Measurements from ENCODE around the gene ABCA3.

Gene ABCA3

GRCh38 chr16:2333772-2334379 is 6.7 kb downstream of the ABCA3 start:
- no peaks in the 10 kb centered on the region for H3K9me3 Mint-ChIP-seq (ENCODE audit: low read depth)
- H3K27me3 Mint-ChIP-seq = peaks cover 2% of the 10 kb centered on the region
- no peak overlapping the region for H3K4me3 Mint-ChIP-seq
- H3K36me3 Mint-ChIP-seq = no peaks in the 10 kb centered on the region
- H3K4me1 Mint-ChIP-seq (ENCODE audit: low read depth) = peaks cover 2% of the 10 kb centered on the region
- no peak overlapping the region for H3K27ac Mint-ChIP-seq

GRCh38 chr16:2333231-2333630 is 7.3 kb downstream of the ABCA3 start:
- H3K9me3 Mint-ChIP-seq (ENCODE audit: low read depth) = no peaks in the 10 kb centered on the region
- H3K36me3 Mint-ChIP-seq = no peaks in the 10 kb centered on the region
- H3K27me3 Mint-ChIP-seq = peaks cover 2% of the 10 kb centered on the region
- no peak overlapping the region for H3K4me3 Mint-ChIP-seq
- peaks cover 2% of the 10 kb centered on the region for H3K4me1 Mint-ChIP-seq (ENCODE audit: low read depth)
- H3K27ac Mint-ChIP-seq = no peak overlapping the region

GRCh38 chr16:2331931-2332267 is 8.6 kb downstream of the ABCA3 start:
- no peak overlapping the region for H3K4me3 Mint-ChIP-seq
- peaks cover 2% of the 10 kb centered on the region for H3K27me3 Mint-ChIP-seq
- no peaks in the 10 kb centered on the region for H3K4me1 Mint-ChIP-seq (ENCODE audit: low read depth)
- H3K36me3 Mint-ChIP-seq = no peaks in the 10 kb centered on the region
- H3K9me3 Mint-ChIP-seq (ENCODE audit: low read depth) = no peaks in the 10 kb centered on the region
- no peak overlapping the region for H3K27ac Mint-ChIP-seq

GRCh38 chr16:2331199-2331930 is 9.2 kb downstream of the ABCA3 start:
- no peaks in the 10 kb centered on the region for H3K4me1 Mint-ChIP-seq (ENCODE audit: low read depth)
- no peaks in the 10 kb centered on the region for H3K9me3 Mint-ChIP-seq (ENCODE audit: low read depth)
- peaks cover 2% of the 10 kb centered on the region for H3K27me3 Mint-ChIP-seq
- no peaks in the 10 kb centered on the region for H3K36me3 Mint-ChIP-seq
- no peak overlapping the region for H3K4me3 Mint-ChIP-seq
- no peak overlapping the region for H3K27ac Mint-ChIP-seq

- Mint-ChIP-seq H3K27ac (no peak overlapping the region), H3K36me3 (no peaks in the 10 kb centered on the region), H3K4me1 (ENCODE audit: low read depth) (no peaks in the 10 kb centered on the region), H3K27me3 (peaks cover 2% of the 10 kb centered on the region), H3K4me3 (no peak overlapping the region), H3K9me3 (ENCODE audit: low read depth) (no peaks in the 10 kb centered on the region)
These were observed 11.0 kb downstream of the ABCA3 start for GRCh38 chr16:2329532-2329931.

- no peaks in the 10 kb centered on the region for H3K4me1 Mint-ChIP-seq (ENCODE audit: low read depth)
- H3K36me3 Mint-ChIP-seq = no peaks in the 10 kb centered on the region
- H3K27ac Mint-ChIP-seq = no peak overlapping the region
- no peaks in the 10 kb centered on the region for H3K9me3 Mint-ChIP-seq (ENCODE audit: low read depth)
- peaks cover 2% of the 10 kb centered on the region for H3K27me3 Mint-ChIP-seq
- H3K4me3 Mint-ChIP-seq = no peak overlapping the region
These were observed 12.1 kb downstream of the ABCA3 start for GRCh38 chr16:2328428-2328827.

GRCh38 chr16:2326191-2326590 is 14.3 kb downstream of the ABCA3 start:
- no peaks in the 10 kb centered on the region for H3K27me3 Mint-ChIP-seq
- H3K4me1 Mint-ChIP-seq (ENCODE audit: low read depth) = no peaks in the 10 kb centered on the region
- no peak overlapping the region for H3K4me3 Mint-ChIP-seq
- H3K27ac Mint-ChIP-seq = no peak overlapping the region
- no peaks in the 10 kb centered on the region for H3K9me3 Mint-ChIP-seq (ENCODE audit: low read depth)
- H3K36me3 Mint-ChIP-seq = no peaks in the 10 kb centered on the region

GRCh38 chr16:2325791-2326190 is 14.7 kb downstream of the ABCA3 start:
- H3K4me1 Mint-ChIP-seq (ENCODE audit: low read depth) = no peaks in the 10 kb centered on the region
- no peak overlapping the region for H3K27ac Mint-ChIP-seq
- H3K9me3 Mint-ChIP-seq (ENCODE audit: low read depth) = no peaks in the 10 kb centered on the region
- no peaks in the 10 kb centered on the region for H3K27me3 Mint-ChIP-seq
- H3K4me3 Mint-ChIP-seq = no peak overlapping the region
- H3K36me3 Mint-ChIP-seq = no peaks in the 10 kb centered on the region

- Mint-ChIP-seq H3K9me3 (ENCODE audit: low read depth) (no peaks in the 10 kb centered on the region), H3K4me1 (ENCODE audit: low read depth) (no peaks in the 10 kb centered on the region), H3K4me3 (no peak overlapping the region), H3K27ac (no peak overlapping the region), H3K27me3 (no peaks in the 10 kb centered on the region), H3K36me3 (no peaks in the 10 kb centered on the region)
These were observed 15.3 kb downstream of the ABCA3 start for GRCh38 chr16:2325181-2325580.

GRCh38 chr16:2324296-2324859 is 16.1 kb downstream of the ABCA3 start:
- H3K4me3 Mint-ChIP-seq = no peak overlapping the region
- H3K4me1 Mint-ChIP-seq (ENCODE audit: low read depth) = no peaks in the 10 kb centered on the region
- no peaks in the 10 kb centered on the region for H3K9me3 Mint-ChIP-seq (ENCODE audit: low read depth)
- H3K27me3 Mint-ChIP-seq = no peaks in the 10 kb centered on the region
- H3K27ac Mint-ChIP-seq = no peak overlapping the region
- H3K36me3 Mint-ChIP-seq = no peaks in the 10 kb centered on the region

GRCh38 chr16:2323701-2324100 is 16.8 kb downstream of the ABCA3 start:
- H3K4me1 Mint-ChIP-seq (ENCODE audit: low read depth) = no peaks in the 10 kb centered on the region
- no peaks in the 10 kb centered on the region for H3K9me3 Mint-ChIP-seq (ENCODE audit: low read depth)
- no peaks in the 10 kb centered on the region for H3K27me3 Mint-ChIP-seq
- H3K4me3 Mint-ChIP-seq = no peak overlapping the region
- no peaks in the 10 kb centered on the region for H3K36me3 Mint-ChIP-seq
- H3K27ac Mint-ChIP-seq = no peak overlapping the region

- no peaks in the 10 kb centered on the region for H3K9me3 Mint-ChIP-seq (ENCODE audit: low read depth)
- H3K4me1 Mint-ChIP-seq (ENCODE audit: low read depth) = no peaks in the 10 kb centered on the region
- H3K27ac Mint-ChIP-seq = no peak overlapping the region
- H3K36me3 Mint-ChIP-seq = peaks cover 2% of the 10 kb centered on the region
- H3K27me3 Mint-ChIP-seq = no peaks in the 10 kb centered on the region
- H3K4me3 Mint-ChIP-seq = no peak overlapping the region
These were observed 20.9 kb downstream of the ABCA3 start for GRCh38 chr16:2319606-2320005.

GRCh38 chr16:2317231-2318020 is 23.1 kb downstream of the ABCA3 start:
- Mint-ChIP-seq H3K36me3 (peaks cover 4% of the 10 kb centered on the region), H3K4me1 (ENCODE audit: low read depth) (no peaks in the 10 kb centered on the region), H3K9me3 (ENCODE audit: low read depth) (no peaks in the 10 kb centered on the region), H3K4me3 (no peak overlapping the region), H3K27ac (no peak overlapping the region), H3K27me3 (no peaks in the 10 kb centered on the region)

GRCh38 chr16:2308089-2308962 is 32.2 kb downstream of the ABCA3 start:
- Mint-ChIP-seq H3K27ac (no peak overlapping the region), H3K4me1 (ENCODE audit: low read depth) (no peaks in the 10 kb centered on the region), H3K9me3 (ENCODE audit: low read depth) (no peaks in the 10 kb centered on the region), H3K4me3 (no peak overlapping the region), H3K27me3 (no peaks in the 10 kb centered on the region), H3K36me3 (peaks cover 2% of the 10 kb centered on the region)

GRCh38 chr16:2299915-2300192 is 40.7 kb downstream of the ABCA3 start:
- H3K4me1 Mint-ChIP-seq (ENCODE audit: low read depth) = no peaks in the 10 kb centered on the region

More at GRCh38 chr16:2299915-2300192, 40.7 kb downstream of the ABCA3 start:
- Mint-ChIP-seq H3K9me3 (ENCODE audit: low read depth) (no peaks in the 10 kb centered on the region), H3K27me3 (no peaks in the 10 kb centered on the region), H3K27ac (no peak overlapping the region), H3K4me3 (no peak overlapping the region), H3K36me3 (no peaks in the 10 kb centered on the region)
